Activated gamma-delta T cell (primary cell): Measurements from ENCODE around the gene PSMG1.
"Not testable (repeated sequence)": the region's sequence is repeated elsewhere in the genome, so short reads cannot be mapped to it uniquely, and the experiment has no call there.

Source experiments
- DNase-seq: peaks from one replicate; lab custom pipeline; 2025; lab: John Stamatoyannopoulos, UW

The PSMG1 gene

DNA sequence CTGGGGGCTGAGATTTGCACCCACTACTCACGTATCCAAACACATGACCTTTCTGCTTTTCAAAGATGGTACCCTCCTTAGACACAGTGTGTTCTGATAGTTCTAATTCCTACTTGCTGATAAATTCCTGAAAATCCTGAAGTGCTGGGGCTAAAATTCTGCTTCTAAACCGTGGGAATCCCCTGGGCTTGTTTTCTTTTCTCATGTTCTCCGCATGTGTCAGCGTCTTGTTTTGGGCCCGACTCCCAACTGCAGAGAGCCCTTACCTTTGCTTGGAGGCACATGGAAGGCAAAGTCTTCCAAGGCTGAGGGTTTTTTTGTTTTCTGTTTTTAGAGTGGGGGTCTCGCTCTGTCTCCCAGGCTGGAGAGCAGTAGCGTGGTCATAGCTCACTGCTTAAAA lies 27.2 kb downstream of the PSMG1 start:
- DNase-seq, result no peak

- DNase-seq, result no peak
Observed at GRCh38 chr21:39155578-39155977, 27.7 kb downstream of the PSMG1 start.

- no peak for DNase-seq
Observed at GRCh38 chr21:39153842-39154241, 29.4 kb downstream of the PSMG1 start.

GRCh38 chr21:39153373-39153772 lies 29.9 kb downstream of the PSMG1 start:
- DNase-seq, result no peak

- DNase-seq, result no peak
Observed at GRCh38 chr21:39152271-39152670, 31.0 kb downstream of the PSMG1 start.

DNA sequence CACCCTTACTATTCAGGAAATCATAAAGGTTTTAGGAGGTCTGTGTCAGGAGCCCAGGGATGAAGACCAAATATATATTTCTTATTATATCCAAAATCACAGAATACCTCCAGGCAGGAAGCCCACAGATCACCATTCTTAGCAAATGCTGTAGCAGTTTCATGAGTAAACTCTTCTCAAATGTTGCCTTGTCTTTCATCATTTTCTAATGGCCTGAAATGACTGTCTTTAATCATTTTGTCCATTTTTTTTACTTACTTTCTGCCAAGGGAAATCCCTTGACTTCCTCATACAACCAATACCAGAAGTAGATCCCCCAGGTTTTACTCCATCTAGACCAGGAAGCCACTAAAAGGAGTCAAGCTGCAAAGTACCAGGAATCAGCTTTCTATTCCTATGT lies 32.4 kb downstream of the PSMG1 start:
- no peak for DNase-seq

GRCh38 chr21:39150316-39150715 lies 32.9 kb downstream of the PSMG1 start:
- DNase-seq, result no peak

GRCh38 chr21:39149882-39150281 lies 33.4 kb downstream of the PSMG1 start:
- DNase-seq, result no peak

GRCh38 chr21:39148975-39149374 lies 34.3 kb downstream of the PSMG1 start:
- no peak for DNase-seq

GRCh38 chr21:39144191-39144590 lies 39.1 kb downstream of the PSMG1 start:
- DNase-seq, result no peak

- DNase-seq, result no peak
Observed at GRCh38 chr21:39142972-39143371, 40.3 kb downstream of the PSMG1 start.

- DNase-seq, result no peak
Observed at GRCh38 chr21:39141502-39141901, 41.7 kb downstream of the PSMG1 start.

GRCh38 chr21:39137248-39138178 lies 45.7 kb downstream of the PSMG1 start:
- DNase-seq, result no peak

DNA sequence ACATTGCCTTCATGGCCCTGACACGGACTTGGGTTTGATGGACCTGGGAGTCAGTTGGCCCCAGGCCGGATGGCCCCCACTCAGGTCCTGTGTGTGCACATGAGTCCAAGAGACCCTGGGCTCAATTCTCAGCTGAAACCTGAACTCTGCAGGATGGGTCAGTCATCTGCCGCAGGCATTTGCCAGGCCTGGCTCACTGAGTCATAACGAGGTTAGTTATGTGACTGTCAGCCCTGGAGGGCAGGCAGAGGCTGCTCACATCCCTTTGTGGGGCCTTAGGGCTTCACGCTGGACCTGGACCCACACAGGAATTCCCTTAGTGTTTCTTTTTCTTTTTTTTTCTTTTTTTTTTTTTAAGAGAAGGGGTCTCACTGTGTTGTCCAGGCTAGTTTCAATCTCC lies 46.5 kb downstream of the PSMG1 start:
- DNase-seq, result no peak

DNA sequence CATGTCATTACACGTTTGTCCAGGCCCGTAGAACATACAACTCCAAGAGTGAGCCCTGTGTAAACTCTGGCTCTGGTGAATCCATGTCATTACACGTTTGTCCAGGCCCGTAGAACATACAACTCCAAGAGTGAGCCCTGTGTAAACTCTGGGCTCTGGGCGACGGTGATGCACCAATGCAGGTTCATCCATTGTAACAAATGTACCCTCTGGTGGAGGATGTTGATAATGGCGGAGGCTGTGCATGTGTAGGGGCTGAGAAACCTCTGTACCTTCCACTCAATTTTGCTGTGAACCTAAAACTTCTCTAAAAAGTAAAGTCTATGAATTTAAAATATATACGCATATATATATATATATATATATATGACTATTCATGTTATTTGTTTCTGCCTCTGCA lies 47.1 kb downstream of the PSMG1 start:
- not testable (repeated sequence) for DNase-seq

DNA sequence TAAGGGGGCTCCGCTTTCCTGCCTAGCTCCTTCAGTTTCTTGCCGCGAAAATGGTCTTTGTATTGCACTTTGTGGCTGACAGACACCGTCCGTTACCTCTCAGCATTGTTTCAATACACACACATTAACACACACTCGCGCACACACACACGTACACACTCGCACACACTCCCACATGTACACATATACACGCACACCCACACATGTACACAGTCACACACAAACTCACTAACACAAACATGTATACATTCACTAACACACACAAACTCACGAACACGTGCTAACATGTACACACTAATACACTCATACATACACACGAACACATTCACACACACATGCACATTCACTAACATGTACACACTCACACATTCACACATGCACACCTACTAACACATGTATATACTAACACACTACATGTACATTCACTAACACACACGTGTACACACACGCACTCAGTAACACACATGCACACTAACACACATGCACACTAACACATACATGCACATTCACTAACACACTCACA lies 48.9 kb downstream of the PSMG1 start:
- no peak for DNase-seq

DNA sequence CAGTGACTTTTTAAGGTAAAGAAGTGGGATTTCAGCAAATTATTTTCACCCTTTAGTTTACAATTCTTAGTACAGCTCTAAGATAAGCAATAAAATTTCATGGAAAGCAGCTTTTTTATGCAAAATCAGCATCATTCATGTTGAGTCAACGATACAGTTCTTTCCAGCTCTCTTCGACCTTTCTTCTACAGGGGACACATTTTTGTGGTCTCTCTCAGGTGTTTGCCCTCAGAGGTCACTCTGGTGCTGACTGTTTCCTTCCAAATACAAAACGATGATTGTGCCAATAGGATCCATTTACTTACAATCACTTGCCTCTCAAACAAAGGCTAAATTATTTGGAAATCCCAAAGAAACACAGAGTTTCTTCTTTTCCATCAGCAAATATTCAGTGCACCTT lies 51.0 kb downstream of the PSMG1 start:
- no peak for DNase-seq

GRCh38 chr21:39131791-39132190 lies 51.5 kb downstream of the PSMG1 start:
- no peak for DNase-seq

DNA sequence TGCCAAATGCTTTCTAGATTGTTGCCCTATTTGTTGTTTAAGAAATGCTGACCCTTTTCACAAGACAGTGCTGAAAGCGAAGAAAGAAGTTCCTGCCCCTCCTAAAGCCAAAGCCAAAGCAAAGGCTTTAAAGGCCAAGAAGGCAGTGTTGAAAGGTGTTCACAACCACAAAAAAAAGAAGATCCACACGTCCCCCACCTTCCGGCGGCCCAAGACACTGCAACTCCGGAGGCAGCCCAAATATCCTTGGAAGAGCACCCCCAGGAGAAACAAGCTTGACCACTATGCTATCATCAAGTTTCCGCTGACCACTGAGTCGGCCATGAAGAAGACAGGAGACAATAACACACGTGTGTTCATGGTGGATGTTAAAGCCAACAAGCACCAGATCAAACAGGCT lies 55.7 kb downstream of the PSMG1 start:
- DNase-seq, result no peak

- no peak for DNase-seq
Observed at GRCh38 chr21:39126486-39126806, 56.8 kb downstream of the PSMG1 start.

GRCh38 chr21:39125752-39126485 lies 57.3 kb downstream of the PSMG1 start:
- DNase-seq, result no peak
